Measurements from ENCODE around the gene SMIM3.
"Not testable (repeated sequence)": the region's sequence is repeated elsewhere in the genome, so short reads cannot be mapped to it uniquely, and the experiment has no call there.

Gene SMIM3

DNA sequence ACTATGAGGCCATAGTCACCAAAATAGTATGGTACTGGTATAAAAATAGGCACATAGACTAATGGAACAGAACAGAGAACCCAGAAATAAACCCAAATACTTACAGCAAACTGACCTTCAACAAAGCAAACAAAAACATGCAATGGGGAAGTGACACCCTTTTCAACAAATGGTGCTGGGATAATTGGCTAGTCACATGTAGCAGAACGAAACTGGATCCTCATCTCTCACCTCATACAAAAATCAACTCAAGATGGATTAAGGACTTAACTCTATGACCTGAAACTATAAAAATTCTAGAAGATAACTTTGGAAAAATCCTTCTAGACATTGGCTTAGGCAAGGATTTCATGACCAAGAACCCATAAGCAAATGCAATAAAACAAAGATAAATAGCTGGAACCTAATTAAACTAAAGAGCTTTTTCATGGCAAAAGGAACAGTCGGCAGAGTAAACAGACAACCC, 14.9 kb downstream of the SMIM3 start:
- DNase-seq (ENCODE audit: low read depth in 2 of 2): not testable (repeated sequence)

GRCh38 chr5:150794927-150795326, 16.4 kb downstream of the SMIM3 start:
- no peak for DNase-seq (ENCODE audit: low read depth in 2 of 2)

GRCh38 chr5:150797384-150797783, 18.8 kb downstream of the SMIM3 start:
- DNase-seq (ENCODE audit: low read depth in 2 of 2): no peak

DNA sequence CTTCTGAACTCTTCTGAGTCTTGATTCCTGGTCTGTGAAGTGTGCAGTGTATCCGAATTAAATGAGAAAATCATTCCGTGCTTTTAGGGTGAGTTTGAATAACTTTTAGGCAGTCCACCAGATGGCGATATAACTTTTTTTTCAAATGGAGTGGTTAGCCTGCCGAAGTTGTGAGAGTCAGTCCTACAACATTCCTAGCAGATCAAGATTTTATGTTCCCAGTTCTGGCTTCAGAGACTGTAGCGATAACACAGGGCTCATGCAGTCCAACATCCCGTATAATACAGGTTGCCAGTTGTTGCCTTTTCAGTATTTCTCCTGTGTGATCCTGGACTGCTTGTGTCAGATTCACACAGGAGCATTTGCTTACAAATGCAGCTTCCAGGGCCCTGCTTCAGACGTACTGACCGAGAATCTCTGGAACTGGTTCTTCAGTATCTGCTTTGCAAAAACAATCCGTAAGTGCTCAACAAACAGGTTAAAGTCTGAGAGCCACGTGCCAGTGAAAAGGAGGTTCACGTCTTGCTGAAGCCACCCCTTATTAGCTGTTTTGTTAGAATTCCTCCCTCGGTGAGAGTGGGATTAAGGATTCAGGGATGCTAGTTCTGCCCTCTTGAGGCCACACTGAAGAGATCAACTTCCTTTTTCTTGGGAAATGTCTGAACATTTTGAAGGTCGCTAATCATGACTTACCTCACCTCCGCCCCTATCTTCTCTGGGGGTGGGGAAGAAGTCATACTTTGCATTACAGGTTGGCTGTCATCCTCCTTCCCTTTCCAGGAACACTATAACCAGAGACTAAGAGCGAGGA, 22.8 kb downstream of the SMIM3 start:
- no peak for DNase-seq (ENCODE audit: low read depth in 2 of 2)

DNA sequence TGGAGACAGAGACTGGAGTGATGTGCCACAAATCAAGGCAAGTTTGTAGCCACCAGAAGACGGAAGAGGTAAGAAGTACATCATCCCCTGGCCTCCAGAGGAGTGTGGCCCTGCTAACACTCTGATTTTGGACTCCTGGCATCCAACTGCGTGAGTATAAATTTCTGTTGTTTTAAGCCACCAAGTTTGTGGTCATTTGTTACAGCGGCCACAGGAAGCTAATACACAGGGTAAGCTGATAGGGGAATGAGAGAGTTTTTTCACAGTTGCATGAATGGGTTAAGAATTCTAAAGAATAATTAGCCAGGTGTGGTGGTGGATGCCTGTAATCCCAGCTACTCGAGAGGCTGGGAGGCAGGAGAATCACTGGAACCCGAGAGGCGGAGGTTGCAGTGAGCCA, 25.8 kb downstream of the SMIM3 start:
- no peak for DNase-seq (ENCODE audit: low read depth in 2 of 2)

GRCh38 chr5:150809363-150809762, 30.8 kb downstream of the SMIM3 start:
- no peak for DNase-seq (ENCODE audit: low read depth in 2 of 2)

DNA sequence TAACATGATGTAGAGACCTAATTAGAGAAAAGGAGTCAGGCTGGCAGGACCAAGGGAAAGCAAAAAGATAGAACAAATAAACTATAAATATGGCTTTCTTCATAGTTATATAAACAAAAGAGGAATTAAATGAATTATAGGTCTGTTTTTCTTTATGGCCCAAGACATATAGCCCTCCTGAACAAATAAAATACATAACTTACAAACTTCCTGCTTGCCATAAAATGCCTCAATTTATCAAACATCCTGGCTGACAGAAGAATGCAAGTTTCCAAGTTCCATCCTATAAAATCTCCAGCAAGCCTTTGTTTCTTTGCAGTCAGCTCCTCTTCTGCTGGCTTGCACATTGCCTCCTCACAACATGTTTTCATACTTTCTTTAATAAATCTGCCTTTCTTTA, 36.5 kb downstream of the SMIM3 start:
- no peak for DNase-seq (ENCODE audit: low read depth in 2 of 2)

GRCh38 chr5:150816946-150817345, 38.4 kb downstream of the SMIM3 start:
- no peak for DNase-seq (ENCODE audit: low read depth in 2 of 2)

- DNase-seq (ENCODE audit: low read depth in 2 of 2): no peak
These were observed 51.2 kb downstream of the SMIM3 start for GRCh38 chr5:150829744-150830143.

- not testable (repeated sequence) for DNase-seq (ENCODE audit: low read depth in 2 of 2)
These were observed 53.3 kb downstream of the SMIM3 start for GRCh38 chr5:150831821-150832220.

DNA sequence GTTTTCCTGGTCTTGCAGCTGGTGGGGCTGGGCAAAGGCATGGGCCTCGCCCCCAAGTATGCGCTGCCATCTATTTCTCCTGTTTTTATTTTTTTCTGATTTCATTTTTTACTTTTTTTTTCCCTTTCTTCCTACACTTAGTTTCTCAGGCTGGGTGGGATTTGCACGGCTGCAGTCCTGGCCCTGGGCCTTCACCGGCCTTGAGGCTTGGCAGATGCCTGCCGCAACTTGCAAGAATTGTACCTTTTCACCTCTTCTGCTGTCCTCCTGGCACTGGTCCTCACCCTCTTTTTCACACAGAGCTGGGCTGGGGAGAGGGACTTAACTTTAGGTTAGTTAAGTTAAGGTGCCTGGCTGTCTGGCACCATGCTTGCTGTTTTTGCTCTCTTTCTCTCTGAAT, 57.5 kb downstream of the SMIM3 start:
- DNase-seq (ENCODE audit: low read depth in 2 of 2): no peak

DNA sequence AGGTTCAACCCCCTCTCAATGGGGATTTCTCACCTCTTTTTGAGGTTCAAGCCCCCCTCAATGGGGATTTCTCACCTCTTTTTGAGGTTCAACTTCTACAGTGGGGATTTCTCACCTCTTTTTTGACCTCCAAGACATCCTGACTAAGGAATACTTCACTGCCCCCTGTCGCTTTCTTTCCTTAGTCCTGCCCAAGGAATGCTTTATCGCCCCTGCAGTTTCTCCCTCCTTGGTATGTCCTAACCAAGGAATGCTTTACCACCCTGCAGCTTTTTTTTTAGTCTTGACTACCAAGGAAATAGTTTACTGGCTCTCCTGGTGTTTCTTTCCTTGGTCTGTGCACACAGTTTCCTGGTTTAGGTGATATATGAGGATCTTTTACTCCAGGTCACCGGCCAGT, 58.1 kb downstream of the SMIM3 start:
- no peak for DNase-seq (ENCODE audit: low read depth in 2 of 2)

- DNase-seq (ENCODE audit: low read depth in 2 of 2): not testable (repeated sequence)
These were observed 66.8 kb downstream of the SMIM3 start for GRCh38 chr5:150845185-150845859.

GRCh38 chr5:150846308-150846653, 67.7 kb downstream of the SMIM3 start, which contains the start of gene IRGM:
TSS of gene IRGM (plus strand) at chr5:150846521. CDS start at chr5:150848124, 1,603 bp downstream.
- DNase-seq (ENCODE audit: low read depth in 2 of 2): not testable (repeated sequence)

All from stimulated activated CD4-positive, alpha-beta T cell treated with anti-CD3 and anti-CD28 coated beads, Interleukin-15, amount 100 ng/mL, for 48 hours (primary cell).